GM13977 (cell line): Measurements from ENCODE around the gene UNC5CL.

Source experiments
- DNase-seq: peaks from one replicate; pipeline ENCODE4 v3.0.0; 2012; ENCODE audit warnings: low spot score
- in situ Hi-C: fragments of 300-500 bp; cut with MboI; formaldehyde crosslinking; loops from one replicate; pipeline ENCODE4 v1.12.0; 2022; ENCODE audit warnings: low sequenced_read_pairs, low pct_unique_long_range_greater_than_20kb, mixed read lengths, inconsistent platforms; ENCODE audit not compliant: unreplicated experiment
- TF ChIP-seq, protein P1 (sequence below): IDR thresholded peaks from 2 replicates; pipeline ENCODE4 v1.5.1; 2012; ENCODE audit warnings: mild to moderate bottlenecking, control low read depth; ENCODE audit not compliant: insufficient read depth; ENCODE audit errors: extremely low read depth, missing control alignments

The UNC5CL gene

DNA sequence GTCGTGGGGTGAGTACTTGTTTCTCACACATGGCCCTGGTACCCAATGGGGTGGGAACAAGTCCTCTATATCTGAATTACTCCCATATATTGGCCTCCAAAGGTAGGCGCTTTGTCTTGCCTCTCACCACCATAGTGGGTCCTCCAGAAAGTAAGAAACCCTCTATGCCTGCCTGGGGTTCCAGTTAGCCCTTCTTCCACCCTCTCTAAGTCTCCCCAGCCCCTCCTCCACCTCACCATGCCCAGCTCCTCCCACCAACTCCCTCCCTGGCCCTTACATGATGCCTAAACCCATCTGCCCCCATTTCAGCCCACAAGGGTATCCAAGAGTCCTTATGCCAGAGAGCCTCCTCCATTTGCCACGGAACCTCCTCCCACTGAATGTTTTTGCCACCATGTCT, 4.1 kb upstream of the UNC5CL start:
- TF ChIP-seq, protein P1, sequence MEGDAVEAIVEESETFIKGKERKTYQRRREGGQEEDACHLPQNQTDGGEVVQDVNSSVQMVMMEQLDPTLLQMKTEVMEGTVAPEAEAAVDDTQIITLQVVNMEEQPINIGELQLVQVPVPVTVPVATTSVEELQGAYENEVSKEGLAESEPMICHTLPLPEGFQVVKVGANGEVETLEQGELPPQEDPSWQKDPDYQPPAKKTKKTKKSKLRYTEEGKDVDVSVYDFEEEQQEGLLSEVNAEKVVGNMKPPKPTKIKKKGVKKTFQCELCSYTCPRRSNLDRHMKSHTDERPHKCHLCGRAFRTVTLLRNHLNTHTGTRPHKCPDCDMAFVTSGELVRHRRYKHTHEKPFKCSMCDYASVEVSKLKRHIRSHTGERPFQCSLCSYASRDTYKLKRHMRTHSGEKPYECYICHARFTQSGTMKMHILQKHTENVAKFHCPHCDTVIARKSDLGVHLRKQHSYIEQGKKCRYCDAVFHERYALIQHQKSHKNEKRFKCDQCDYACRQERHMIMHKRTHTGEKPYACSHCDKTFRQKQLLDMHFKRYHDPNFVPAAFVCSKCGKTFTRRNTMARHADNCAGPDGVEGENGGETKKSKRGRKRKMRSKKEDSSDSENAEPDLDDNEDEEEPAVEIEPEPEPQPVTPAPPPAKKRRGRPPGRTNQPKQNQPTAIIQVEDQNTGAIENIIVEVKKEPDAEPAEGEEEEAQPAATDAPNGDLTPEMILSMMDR = no peak
- DNase-seq = no peak
- in situ Hi-C loops = no loop called here

DNA sequence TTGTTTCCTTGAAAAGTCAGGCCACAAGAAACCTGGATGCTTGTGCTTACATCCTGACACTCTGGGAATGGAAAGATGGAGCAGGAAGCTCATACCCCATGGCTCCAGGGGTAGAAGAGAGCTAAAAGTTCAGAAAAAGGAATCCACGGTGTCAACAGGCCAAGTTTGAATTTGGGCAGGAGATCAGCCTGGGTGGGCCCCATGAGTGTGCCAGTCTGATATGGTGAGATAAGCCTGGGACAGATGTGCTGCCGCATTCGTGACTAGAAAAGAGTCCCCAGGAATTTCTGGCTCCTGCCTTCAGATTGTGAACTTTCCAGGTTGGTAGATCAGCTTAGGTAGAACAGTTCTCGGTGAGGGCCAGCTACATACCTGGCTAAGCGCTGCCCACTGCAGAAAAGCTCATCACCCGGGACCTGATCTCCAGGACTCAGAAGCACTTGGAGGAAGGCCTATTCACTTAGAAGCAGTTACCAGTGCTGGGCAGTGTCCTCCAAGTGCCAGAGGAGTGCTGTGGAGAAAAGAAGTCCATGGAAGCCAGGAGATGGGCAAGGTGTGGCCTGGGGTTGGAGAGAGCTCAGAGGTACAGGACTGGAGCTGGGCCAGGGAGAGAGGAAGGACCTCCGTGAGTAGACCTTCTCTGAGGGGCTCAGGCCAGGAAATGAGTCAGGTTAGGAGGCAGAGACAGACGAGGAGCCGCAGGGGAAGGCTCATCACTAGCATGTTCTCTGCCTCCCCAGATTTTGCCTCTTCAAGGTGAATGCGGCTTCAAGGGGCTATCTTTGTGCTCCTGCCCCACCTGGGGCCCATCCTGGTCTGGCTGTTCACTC, 3.4 kb upstream of the UNC5CL start, which contains the start of gene TSPO2:
TSS of gene TSPO2 (plus strand) at position 242 of the 830 bp plus-strand sequence. CDS start at position 761, 519 bp downstream.
- in situ Hi-C loops = no loop called here
- TF ChIP-seq, protein P1 = no peak
- DNase-seq = no peak

DNA sequence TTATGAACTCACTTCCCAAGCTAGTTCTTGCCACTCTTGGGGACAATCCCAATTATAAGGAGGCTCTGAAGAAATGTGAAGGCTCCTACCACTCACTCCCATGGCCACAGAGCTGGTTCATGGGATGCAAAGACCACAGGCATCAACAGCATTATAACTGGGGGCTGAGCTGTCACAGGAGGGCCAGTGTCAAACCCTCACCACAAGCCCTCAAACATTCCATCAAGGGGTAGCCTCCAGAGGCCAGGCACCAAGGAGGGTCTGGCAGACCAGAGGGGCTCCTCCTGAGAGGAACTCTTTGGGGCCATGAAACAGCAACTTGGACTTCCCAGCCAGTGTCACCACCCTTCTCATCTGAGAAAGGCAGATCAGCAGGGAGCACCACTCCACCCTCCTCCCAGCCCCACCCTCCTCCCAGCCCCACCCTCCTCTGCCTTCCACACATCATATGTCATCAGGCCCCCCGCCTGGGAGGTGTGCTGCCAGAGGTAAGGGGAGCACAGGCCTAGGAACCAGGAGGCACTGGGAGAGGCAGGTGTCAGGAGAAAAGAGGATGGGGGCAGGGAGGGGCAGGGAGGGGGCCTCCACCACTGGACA, 2.0 kb upstream of the UNC5CL start:
- in situ Hi-C loops = no loop called here
- TF ChIP-seq, protein P1 = no peak

DNA sequence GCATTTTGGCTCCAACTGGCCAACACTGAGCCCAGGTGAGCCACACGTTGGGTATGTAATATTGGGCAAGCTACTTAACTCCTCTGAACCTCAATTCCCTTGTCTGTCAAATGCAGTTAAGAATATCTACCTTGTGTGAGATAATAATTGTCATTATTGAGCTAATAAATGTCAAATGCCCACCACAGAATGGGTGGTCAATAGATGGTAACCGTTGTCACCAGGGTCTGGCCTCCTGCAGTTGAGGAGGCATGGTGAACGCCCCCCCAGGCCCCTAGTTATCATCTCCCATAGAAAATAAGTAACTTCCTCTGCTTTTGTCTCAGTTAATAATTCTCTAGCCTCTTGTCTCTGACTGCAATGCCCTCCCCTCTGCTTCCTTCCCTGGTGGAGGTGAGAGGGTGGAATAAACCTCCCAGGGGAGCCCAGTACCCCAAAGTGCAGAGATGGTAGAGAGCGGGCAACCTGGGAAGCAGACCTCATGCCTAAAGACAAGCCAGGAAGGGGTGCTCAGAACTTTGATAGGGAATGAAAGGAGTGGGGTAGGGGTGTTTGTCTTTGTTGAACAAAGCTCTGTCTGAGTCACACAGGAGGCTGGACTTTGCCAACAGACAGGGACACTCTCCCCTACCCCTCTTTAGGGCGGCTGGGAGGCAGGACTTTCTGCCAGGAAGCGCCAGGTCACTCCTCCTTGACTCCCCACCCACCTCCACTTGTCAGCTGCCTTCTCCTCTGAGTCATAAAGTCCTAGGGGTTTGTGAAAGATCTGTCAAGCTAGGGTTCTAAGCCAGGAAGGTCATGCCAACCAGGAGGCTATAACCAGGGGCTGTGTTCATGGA, 1.3 kb upstream of the UNC5CL start:
- TF ChIP-seq, protein P1 = no peak
- DNase-seq = no peak
- in situ Hi-C loops = no loop called here

More for the DNA sequence above, 2.0 kb upstream of the UNC5CL start:
- no peak for DNase-seq

DNA sequence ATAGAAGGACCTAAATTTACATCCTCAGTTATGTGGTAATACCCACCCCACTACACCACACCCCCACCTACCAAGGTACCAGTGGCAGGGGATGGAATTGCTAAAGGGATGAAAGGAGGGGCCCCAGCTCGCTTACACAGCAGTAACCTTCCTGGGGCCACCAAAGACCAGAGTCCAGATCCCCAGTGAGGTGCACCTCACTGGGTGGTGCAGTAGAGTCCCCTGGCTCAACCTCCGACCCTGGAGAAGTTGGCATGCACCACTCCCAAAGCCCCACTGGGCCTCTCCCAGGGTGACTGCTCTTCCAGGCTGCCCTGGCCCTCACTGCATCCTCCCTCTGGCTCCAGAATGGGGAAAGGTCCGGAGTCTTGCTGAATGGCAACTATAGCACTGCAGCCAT, 816 bp downstream of the UNC5CL start:
- TF ChIP-seq, protein P1 = no peak
- in situ Hi-C loops = no loop called here
- DNase-seq = no peak
